SK-N-DZ (cell line): Measurements from ENCODE around the gene VARS1.

ENCODE experiments used
- DNase-seq: peaks from one replicate; pipeline ENCODE4 v3.0.0-alpha.2; 2015; ENCODE audit warnings: low spot score

VARS1 gene

DNA sequence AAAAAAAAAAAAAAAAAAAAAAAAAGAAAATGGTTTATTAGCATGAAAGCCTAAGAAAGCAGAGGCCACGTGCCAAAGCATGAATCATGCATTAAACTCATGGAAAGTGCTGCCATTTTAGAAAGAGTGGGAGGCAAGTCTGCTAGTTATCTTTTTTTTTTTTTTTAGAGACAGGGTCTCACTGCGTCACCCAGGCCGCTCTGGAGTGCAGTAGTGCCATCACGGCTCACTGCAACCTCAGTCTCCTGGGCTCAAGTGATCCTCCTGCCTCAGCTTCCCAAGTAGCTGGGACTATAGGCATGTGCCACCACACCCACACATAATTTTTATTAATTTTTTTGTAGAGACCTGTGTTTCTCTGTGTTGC lies 23.6 kb downstream of the VARS1 start:
- DNase-seq: no peak

DNA sequence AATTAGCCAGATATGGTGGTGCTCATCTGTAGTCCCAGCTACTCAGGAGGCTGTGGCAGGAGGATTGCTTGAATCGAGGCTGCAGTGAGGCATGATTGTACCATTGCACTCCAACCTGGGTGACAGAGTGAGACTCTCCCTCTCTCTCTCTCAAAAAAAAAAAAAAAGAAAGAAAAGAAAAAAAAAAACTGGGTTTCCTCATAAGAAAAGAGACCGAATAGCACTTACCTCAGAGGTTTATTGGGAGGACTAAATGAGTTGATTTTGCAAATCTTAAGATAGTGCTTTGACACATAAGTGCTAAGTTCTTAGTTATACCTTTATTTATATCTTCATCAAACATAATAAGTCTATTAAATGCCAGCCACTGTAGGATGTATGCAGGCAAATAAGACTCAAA lies 24.7 kb downstream of the VARS1 start:
- no peak for DNase-seq

DNA sequence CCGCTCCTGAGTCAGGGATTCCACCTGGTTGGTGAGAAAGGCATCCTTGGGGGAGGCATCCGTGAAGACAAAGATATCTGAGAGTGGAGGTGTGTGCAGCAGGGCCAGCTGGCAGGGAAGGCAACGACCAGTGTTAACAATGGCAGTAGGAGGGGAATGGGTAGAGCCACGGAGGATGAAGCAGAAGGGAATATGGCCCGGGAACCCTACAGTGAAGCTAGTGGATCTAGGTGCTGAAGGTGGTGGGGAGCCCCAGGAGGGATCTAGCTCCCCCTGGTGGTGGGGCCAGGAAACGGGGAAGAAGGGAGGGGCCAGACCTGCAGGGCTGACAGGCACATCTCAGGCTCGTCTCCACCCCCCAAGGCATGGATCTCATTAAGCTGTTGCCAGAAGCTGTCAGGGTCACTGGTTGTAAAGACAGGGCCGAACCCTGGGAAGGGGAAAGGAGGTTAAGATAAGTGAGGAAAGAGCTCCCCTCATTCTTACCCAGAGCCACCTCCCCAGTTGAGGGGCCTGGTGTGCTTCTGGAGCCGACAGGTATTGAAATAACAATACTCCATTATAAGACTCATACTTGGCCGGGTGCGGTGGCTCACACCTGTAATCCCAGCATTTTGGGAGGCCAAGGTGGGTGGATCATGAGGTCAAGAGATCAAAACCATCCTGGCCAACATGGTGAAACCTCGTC lies 25.7 kb downstream of the VARS1 start:
- peak; percentile 72 for DNase-seq

DNA sequence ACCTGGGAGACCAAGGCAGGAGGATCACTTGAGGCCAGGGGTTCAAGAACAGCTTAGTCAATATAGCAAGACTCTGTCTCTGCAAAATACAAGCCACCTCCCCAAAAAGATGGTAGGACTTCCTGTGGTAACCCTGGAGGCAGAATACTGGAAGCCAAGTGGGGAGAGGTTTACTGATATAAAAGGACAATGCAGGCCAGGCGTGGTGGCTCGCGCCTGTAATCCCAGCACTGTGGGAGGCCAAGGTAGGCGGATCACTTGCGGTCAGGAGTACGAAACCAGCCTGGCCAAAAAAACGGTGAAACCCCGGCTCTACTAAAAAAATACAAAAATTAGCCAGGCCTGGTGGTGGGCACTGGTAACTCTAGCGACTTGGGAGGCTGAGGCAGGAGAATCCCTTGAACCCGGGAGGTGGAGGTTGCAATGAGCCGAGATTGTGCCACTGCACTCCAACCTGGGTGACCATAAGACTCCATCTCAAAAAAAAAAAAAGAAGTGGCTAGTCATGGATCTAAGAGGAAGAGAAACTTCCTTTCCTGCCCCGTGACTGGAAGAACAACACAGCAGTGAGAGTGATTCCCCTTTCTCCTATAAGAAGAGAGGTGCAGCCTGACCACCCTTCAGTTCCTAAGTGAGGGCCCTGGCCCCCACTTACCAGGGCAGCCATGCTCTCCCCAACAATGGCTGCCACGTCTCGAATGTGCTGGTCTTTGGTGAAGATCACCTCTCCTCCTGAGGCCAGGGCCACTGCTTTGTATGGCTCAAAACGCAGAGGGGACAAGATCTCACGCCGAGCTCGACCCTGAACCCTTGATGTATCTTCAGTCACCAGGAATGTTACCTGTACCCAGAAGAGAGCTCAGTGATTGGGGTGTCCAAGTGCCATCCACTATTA lies 26.9 kb downstream of the VARS1 start:
- no peak for DNase-seq

DNA sequence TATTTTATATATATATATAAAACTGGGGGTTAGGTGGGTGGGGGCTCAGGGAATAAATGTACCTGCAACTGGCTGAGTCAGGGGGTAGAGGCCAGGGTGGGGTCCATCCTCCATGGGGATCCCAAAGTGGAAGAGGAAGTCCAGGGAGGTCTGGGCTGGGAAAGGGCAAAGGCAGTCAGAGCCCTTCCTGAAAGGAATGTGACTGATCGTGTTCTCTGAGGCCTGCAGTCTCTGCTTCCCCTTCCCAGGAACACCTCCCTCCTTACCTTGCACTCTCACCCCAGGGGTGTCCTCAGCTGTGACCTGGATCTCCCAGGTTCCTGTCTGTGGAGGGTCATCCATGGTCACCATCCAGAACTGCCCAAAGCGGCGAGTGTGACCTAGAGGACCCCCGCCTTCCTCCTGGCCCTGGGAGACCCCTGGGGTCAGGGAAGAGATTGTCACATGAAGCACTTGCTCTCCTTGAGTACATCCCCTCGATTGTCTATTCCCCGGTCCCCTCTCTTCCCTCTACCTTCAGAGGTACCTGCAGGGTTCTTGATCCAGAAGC lies 28.4 kb downstream of the VARS1 start:
- DNase-seq: no peak

DNA sequence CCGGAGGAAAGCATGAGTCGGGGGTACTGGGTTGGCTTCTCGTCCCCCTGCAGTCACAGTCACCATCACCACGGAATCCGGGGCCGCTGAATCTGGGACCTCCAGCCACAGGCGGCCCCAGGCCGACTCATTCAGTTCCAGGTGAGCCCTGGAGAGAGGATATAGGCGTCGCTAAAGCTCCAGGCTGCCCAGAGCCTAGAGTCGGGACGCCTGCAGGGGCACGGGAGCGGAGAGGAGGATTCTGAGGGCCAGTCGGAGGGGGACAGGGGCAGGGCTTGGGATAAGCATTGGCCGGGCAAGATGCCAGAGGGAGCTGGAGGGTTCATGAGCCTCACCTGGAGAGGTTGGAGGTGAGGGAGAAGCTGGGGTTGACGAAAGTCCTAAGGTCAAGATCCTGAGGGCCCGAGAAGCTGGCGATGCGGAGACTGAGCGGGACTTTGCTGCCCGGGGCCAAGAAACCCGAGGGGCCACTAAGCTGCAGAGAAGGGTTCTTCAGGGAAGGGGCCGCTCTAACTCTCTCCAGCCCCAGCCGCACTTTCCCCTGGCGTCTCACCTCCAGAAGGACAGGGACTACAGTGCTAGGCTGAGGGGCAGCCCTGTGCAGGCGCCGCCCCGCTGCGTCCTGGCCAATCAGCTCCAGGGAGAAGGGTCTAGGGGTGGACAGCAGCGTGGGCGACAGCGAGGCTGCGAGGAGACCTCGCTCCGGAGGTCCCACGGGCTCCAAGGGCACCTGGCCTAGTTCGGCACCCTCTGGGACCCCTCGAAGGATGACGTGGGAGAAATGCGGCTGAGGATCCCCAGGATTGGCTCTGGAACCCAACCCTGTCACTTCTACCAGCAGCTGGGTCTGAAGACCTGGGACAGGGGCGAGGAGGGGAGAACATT lies 29.4 kb downstream of the VARS1 start:
- no peak for DNase-seq

DNA sequence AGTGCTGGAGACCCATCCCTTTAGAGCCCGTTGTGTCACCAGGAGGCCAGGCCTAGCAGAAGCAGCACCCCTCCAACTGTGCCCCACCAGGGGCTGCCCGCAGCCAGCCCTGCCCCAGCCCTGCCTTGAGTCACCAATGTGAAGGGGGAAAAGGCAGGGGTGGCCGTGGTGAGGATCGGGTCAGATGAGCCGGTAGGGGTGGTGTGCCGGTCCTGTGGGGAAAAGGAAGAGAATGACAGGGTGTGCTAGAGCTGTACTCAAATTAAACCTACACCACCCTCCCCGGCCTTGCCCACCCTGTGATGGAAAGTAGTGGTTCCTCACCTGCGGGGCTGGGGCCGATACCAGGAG lies 30.0 kb downstream of the VARS1 start:
- no peak for DNase-seq

DNA sequence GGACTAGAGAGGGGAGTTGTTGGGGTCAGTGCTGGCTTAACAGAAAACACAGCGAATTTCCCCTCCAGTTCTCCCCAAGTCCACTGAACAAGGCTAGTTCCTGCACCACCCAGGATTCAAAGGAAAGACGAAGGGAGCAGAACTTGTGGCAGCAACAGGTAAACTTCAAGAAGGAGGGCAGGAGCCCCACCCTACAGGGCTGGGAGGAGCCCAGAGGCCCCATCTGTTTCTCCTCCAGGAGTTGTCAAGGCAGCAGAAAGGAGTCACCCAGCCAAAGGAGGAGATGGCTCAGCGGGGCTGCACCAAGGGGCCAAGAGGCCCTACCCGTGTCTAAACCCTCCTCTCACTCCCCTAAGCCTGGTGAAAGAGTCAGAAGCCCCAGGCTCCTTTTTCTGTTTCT lies 31.4 kb downstream of the VARS1 start:
- DNase-seq: no peak

DNA sequence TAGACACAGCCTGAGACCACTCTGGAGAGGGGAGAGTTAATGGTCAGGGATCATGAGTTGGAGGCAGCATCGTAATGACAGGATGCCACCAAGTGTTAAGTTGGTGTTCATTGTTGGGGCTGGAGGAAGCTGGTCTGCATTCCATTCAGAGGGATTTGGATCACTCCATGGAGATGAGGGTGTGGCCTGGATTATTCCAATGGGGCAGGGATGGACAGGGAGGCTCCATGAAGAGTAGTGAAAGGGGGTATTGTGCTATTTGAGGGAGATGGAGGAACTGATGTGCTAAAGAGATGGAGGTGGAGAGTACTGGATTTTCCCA lies 32.0 kb downstream of the VARS1 start:
- no peak for DNase-seq

DNA sequence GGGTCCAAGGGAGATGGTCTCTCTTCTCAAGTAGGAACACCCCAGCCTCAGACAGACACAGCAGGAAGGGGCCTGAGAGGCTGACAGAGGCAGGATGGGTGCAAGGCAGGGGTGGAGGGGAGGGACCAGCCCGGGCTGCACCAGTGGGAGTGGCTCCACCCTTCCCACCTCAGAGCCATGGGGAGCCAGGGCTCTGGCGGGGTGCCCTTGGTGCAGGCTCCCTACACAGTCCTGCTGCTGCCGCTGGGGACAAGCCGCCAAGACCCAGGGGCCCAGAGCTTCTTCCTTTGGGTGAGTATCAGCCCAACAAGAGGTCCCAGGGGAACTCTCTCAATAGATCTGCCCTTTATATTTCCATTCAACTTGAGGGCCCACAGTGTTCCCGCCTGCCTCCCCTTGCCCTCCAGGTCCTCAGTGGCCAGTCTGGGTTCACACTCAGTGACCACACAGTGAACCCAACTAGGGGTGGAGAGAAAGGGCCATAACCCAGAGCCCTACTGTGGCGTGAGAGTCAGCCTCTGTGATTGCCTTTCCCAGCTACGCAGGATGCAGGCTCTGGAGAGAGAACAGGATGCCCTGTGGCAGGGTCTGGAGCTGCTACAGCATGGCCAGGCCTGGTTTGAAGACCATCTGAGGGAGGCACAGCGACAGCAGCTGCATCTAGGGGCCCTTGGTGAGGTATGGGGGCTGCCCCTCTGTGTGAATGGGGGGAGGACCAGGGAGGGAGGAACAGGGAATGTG lies 32.5 kb downstream of the VARS1 start:
- no peak for DNase-seq

DNA sequence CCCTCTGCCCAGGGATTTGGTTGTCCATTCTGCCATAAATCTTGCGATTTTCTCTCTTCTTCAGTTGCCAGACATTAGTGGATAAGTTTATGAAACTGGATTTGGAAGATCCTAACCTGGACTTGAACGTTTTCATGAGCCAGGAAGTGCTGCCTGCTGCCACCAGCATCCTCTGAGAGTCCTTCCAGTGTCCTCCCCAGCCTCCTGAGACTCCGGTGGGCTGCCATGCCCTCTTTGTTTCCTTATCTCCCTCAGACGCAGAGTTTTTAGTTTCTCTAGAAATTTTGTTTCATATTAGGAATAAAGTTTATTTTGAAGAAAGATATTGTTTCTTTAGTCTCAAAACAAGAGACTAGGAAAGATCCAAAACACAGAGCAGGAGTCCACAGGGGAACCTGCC lies 33.2 kb downstream of the VARS1 start, which contains the start of gene SAPCD1:
Gene SAPCD1 (plus strand): TSS at position 301 of the 400 bp plus-strand sequence. CDS start 399 bp downstream, outside the sequence.
- no peak for DNase-seq

DNA sequence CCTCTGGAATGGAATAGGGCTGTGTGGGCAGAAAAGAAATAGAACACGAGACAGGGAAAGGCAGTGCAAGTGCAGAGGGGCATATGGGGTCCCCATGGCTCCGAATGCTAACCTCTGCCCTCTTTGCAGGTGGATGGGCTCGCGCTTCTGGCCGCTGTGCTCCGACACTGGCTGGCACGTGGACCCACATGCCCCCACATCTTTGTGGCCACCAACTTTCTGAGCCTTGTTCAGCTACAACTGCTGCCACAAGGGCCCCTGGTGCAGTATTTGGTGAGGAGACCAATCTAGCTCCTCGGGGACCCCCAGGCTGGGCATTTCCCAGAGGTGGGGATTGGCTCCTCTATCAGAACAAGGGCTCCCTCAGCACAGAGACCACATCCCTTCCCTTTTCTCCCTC lies 34.2 kb downstream of the VARS1 start:
- no peak for DNase-seq

DNA sequence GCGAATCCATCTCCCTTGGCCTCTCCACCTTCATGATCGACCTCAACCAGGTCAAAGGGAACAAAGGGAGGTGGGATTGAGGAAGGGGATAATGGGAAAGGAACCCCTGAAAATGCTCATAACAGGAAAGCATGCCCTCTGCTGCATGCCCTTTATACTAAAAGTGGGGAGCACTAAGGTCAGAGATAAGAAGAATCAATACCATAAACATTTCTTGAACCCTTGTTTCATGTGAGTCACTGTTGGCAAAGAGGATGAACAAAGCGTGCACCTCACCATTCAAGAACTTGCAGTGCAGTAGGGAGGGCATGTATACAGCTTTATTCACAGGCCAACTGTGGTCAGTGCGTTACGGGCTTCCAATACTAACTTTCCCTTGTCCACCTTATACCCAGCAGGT lies 34.8 kb downstream of the VARS1 start:
- no peak for DNase-seq

DNA sequence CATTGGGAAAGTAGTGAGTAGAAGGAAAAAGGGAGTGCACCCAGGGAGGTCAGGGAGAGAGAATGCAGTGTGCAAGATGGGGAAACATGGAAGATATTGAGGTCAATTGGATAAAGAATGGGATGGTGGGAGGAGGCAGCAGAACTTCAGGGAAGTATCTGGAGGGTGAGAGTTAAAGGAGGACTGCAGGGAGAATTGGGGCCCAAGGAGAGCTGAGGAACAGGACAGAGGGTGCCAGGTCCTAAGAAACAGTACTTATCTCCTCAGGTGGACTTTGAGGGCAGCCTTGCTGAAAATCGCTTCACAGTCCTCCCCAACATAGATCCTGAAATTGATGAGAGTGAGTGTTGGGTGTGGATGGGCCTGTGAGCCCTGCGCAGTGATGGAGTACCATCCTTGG lies 37.3 kb downstream of the VARS1 start:
- no peak for DNase-seq

DNA sequence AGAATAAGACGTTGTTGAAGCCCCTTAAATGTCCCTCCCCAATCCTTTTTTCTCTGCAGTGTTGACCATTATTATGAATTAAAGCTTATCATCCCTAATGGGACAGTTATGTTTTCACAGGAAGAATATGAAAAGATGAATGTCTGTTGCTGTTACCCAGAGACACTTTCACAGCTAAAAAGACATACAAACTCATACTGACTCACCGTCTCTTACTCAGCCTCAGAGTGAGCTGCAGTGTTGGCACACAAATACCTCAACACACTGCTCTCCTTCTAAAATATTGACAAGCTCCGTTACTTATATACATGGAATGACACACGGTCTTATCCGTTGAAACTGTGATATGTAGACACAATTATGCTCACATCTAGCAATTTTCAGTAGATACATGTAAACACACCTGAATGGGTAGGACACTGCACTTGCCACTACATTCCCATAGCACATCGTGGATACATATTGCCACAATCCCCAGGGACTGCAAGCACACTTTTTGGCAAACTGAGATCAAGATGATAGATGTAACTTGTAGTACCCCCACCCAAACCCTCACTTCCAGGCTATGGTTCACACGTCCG lies 42.7 kb downstream of the VARS1 start:
- DNase-seq: no peak

DNA sequence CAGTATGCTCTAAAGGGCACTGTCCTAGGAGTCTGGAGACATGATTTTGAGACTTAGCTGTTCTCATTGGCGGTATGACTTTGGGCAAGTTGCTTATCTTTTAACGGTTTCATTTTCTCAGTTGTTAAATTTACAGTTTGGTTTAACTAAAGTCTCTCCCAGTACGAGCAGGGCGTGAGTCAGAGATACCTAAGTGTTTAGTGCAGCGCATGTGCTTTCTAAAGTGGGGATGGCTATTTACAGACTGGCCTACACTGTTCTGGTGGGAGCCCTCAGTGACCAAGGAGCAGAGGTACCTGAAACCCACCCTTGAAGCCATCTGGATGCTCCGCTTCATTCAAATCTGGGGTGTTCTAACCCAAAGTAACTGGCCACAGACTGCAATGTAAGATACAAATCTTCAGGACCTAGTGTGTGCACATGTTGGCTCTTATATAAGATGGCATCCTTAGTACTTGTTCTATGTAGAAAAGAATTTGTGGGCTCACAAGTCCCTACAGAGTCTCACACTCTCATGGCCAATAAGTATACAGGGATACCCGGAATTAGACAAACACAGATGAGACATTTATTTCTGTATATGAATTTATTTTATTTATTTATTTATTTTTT lies 45.0 kb downstream of the VARS1 start:
- DNase-seq: no peak

DNA sequence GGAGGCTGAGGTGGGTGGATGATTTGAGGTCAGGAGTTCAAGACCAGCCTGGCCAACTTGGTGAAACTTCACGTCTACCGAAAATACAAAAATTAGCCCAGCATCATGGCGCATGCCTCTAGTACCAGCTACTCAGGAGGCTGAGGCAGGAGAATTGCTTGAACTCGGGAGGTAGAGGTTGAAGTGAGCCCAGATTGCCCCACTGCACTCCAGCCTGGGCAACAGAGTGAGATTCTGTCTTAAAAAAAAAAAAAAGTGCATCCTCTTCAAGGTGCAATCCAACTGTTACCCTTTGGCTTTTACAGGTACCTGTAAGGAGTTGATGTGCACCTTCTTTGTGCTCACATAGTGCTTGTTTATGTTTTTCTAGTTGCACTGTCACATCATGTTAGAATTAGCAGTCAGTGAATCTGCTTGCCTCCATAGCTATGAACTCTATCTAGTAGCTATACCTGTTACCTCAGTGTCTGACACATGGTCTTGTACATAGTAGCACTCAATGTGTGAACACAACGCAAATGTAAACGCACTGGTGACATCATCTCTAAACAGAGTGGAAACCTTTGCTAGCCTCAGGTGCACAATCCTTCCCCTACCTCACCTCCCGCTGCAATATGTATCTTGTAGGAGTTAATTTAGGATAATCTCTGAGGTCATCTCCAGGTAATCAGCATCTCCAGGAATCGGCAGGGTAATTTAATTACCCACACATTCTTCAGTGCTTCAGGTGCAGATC lies 46.1 kb downstream of the VARS1 start:
- no peak for DNase-seq
